OCI-M1 (cell line): Measurements from ENCODE around the gene RTN4RL2.

ENCODE experiments used
- DNase-seq: peaks from one replicate; lab custom pipeline; 2025; lab: John Stamatoyannopoulos, UW

The RTN4RL2 gene

DNA sequence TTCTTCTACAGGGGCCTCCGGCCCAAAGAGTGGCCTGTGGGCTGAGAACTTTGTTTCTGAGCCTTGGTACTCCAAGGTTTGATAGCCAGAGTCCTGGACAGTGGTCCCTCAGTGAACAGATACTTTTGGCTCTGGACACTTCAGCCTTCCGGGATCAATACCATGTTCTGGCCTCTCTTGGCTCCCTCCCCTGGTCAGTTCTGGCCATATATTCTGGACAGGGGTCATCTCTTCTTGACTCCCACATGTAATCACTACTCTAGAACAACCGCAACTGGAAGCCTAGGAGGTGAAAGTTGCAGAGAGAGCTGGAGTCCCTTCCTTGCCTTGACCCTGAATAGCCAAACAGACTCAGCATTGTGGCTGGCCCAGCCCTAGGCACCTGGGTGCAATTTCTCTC, 2.3 kb downstream of the RTN4RL2 start:
- no peak for DNase-seq

DNA sequence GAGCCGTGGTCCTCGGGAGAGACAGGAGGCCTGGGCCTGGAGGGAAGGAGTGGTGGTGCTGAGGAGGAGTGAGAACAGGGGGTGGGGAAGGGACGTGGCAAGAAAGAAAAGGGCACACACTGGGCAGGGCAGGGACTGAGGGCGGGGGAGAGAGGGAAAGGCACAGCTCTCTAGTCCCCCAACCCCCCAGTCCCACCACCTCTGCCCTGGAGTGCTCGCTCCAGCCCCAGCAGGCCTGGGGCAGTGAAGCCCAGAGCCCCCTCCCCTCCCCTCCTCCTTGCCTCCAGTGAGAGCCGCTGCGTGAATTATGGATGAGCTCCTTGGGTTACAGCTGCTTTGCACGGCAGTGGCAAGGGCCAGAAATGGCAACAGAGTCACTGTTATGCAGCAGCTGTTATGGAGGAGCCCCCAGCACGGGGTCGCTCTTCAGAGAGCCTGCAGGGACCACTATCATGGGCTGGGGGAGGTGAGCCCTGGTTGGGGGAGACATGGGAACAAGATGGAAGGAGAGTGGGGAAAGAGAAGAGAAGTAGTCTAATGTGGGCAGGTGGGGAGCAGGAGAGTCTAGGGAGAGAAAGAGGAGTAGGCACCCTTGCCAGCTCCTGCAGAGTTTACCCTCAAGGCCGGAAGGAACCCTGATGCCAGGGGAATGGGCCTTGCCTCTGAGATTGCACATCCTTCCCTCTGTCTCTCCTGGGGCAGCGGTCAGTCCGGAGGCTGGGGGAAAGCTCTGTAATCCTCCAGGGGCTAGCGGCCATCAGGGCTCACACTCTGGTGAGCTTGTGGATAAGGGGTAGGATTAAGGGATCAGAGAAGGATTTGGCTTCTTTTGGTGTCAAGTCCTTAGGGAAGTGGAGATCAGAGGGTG, 3.6 kb downstream of the RTN4RL2 start:
- no peak for DNase-seq

DNA sequence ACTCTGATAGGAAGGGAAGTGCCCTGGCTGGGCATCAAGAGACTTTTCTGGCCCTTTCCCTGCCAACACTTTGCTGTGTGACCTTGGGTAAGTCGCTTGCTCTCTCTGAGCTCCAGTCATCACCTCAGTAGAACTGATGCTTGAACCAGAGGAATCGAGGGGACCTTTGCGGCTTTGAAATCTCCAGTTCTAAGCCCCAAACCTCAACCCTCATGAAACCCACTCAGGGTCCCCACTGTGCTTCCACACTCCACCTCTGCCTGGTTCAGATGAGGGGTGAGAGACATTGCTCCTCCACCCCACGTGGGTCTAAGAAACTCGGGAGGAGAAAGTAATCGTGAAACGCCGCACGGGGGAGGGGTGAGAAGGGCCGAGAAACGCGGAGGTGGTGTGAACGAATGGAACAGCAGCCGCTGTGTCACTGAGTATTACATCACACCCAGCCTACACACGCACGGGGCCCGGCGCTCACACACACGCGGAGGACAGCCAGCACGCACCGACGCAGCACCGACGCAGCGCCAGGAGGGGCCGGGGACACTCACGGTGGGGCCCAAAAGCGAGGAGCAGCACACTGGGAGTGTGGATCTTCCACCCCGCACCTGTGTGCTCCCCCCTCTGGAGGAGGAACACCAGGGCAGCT, 4.3 kb downstream of the RTN4RL2 start:
- no peak for DNase-seq

DNA sequence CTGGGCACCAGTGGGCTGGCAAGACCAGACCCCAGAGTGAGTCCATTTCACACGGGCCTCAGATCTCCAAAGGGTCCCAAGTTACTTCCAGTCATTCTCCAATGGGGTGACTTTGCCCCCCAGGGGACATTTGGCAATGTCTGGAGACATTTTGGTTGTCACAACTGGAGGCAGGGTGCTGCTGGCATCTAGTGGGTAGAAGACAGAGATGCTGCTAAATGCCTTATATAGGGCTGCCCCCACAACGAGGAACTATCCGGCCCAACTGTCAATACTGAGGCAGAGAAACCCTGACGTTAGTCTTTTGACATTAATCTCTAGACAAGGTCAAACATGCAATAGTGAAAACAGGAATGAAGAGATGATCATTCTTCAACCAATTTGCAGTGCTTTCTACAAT, 6.4 kb downstream of the RTN4RL2 start:
- no peak for DNase-seq

DNA sequence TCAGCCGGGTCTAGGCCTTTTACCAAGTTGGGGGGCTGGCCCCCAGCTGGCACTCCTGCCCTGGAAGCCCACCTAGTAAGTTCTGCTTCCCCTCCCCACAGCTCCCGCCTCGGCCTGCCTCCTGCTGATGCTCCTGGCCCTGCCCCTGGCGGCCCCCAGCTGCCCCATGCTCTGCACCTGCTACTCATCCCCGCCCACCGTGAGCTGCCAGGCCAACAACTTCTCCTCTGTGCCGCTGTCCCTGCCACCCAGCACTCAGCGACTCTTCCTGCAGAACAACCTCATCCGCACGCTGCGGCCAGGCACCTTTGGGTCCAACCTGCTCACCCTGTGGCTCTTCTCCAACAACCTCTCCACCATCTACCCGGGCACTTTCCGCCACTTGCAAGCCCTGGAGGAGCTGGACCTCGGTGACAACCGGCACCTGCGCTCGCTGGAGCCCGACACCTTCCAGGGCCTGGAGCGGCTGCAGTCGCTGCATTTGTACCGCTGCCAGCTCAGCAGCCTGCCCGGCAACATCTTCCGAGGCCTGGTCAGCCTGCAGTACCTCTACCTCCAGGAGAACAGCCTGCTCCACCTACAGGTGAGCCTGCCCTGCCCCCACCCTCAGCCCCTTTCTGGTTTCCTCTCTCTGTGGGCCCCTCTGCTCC, 7.3 kb downstream of the RTN4RL2 start:
- no peak for DNase-seq

DNA sequence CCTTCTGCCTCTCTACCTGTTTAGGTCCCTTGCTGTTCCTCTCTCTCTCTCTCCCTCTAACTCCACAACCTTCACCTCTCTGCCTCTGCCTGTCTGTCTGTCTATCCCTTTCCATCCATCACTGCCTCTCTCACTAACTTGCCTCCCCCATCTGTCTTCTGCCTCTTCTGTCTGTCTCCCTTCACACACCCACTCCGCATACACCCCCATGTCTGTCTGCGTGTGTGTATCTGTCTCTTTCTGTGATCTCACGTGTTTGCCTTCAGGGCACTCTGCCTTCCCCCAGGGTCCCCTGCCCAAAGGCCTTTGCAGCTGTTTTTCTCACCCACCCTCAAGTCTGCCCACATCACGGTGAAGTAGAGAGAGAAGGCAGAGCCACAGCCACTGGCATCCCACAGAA, 7.9 kb downstream of the RTN4RL2 start:
- no peak for DNase-seq

DNA sequence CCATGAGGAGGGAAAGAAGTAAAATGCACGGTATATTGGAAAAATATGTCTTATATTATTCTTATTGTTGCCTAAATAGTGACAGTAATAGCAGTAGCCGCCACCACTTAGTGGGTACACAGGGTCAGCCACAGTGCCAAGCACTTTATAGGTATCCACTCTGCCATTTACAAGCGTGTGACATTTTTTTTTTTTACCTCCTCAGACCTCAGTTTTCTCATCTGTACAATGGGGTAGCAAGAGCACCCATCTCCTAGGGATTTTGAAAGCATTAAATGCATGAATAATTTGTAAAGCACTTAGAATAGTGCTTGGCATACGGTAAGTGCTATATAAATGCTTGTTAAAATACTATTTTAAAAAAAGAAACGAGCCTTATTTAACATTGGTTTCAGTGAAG, 8.9 kb downstream of the RTN4RL2 start:
- no peak for DNase-seq

DNA sequence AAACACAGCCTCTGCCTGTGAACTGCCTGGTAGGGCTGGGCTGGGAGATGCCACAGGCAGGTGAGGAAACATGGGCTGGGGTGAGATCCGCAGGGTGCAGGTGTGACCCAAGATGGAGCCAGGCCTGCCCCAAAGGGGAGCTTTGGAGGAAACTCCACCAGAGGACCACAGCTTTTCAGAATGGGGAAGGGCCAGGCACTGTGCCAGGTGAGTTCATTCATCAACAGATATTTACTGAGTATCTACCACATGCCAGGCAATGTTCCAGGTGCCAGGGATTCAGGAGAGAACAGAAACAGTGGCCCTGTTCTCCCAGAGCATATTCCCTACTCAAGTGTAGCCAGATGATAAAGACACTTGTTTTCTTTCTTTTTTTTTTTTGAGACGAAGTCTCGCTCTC, 11.2 kb downstream of the RTN4RL2 start:
- DNase-seq, result no peak

DNA sequence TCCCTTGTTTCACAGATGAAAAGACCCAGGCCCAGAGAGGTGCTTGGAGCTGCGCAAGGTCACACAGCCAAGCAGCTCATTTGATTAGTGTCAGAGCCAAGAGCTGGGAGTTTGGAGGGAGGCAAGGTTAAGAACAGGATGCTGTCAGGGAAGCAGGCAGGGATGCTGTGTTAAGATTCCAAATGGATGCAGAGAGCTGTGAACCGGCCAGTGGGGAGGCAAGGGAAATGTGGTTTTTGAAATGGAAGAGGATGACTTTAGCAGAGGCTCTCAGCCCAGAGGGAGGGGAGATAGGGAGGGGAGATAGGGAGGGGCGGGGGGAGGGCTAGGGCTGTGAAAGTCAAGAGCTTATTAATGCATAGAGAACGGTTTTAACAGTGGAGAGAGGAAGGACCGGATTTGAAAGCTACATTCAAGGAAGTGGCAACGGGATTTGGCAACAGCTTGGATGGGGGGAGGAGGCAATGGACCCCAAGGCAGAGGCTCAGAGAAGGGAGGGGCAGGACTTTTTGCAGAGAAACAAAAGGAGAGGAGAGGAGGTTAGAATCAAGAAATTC, 13.0 kb downstream of the RTN4RL2 start:
- peak; percentile 80 for DNase-seq

DNA sequence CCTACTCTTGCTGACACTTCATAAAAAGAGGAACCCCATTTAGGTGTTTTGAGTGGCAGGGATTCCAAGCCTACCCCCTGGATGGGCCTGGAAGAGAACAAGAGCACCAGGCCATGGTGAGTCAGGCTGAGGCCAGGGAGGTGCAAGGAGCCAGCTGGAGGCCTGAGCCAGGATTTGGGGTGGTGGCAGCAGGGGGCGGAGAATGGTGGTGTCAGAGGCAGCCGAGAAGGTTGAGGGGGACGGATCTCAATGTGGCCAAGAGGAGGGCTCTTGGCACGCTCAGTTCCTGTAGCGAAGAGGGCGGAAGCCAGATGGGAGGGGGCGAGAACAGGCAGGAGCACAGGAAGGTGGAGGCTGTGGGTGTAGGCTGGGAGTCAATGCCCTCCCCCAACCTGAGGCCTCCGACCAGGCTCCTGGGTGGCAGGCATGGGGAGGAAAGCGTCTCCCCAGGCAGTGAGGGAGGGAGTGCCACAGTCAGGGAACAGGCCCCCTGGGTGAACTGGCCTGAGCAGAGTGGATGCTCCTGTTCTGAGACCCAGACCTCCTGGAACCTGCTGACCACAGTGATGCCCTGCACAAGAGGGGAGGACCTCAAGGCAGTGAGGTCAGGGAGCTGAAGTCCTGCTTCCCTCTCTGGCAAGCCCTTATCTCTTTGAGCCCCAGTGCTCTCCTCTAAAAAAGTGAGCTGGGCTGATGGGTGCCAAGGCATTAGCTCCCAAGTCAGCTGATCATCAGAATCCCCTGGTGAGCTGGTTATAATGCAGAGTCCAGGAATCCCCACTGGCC, 13.9 kb downstream of the RTN4RL2 start:
- peak; percentile 62 for DNase-seq

DNA sequence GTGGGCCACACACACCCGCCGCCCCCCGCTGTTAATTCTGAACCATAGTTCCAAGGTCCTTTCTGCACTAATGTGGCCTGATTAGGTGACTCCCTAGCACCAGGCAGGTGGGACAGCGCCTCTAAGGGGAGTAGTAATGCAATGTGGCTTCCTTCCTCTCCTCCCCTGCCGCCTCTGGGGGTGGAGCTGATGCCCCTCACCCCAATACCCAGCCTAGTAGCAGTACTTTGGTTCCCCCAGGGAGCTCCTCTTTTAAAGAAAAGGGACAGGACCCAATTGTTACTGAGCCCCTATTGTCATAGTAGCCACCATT, 14.4 kb downstream of the RTN4RL2 start:
- no peak for DNase-seq

DNA sequence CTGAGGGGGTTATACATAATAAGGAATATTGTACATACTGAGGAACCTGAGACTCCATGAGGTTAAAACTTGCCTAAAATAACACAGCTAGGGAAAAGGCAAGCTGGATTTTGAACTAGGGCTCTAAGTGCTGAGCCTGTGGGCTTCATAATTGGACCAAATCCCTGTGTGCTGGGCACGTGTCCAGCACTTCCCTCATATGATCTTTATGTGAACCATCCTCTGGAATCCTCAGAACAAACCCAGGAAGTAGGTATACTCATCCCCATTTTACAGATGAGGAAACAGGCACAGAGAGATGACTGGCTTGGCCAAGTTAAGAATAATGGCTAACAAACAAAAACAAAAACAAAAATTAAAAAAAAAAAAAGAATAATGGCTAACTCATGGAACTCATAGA, 14.9 kb downstream of the RTN4RL2 start:
- no peak for DNase-seq

DNA sequence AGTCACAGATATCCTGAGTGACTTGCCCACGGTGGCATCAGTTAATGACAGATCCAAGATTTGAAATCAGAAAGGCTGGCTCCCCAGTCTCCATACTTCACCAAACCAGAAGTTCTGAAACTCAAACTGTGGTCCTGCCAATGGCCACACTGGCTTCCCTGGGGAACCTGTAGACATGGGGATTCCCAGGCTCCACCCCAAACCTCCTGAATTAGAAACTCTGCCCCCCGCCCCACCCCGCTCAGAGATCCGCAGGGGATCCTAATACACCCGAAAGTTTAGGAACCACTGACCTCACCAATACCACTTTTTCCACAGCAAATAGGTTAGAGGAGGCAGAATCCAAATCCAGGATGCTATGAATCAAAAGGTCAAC, 15.3 kb downstream of the RTN4RL2 start:
- no peak for DNase-seq

DNA sequence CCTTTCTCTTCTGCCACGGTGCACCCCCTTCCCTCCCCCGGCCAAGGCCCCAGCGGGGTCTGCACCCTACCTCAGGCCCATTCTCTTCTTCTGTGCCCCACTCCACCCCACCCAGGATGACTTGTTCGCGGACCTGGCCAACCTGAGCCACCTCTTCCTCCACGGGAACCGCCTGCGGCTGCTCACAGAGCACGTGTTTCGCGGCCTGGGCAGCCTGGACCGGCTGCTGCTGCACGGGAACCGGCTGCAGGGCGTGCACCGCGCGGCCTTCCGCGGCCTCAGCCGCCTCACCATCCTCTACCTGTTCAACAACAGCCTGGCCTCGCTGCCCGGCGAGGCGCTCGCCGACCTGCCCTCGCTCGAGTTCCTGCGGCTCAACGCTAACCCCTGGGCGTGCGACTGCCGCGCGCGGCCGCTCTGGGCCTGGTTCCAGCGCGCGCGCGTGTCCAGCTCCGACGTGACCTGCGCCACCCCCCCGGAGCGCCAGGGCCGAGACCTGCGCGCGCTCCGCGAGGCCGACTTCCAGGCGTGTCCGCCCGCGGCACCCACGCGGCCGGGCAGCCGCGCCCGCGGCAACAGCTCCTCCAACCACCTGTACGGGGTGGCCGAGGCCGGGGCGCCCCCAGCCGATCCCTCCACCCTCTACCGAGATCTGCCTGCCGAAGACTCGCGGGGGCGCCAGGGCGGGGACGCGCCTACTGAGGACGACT, 15.9 kb downstream of the RTN4RL2 start:
- no peak for DNase-seq

DNA sequence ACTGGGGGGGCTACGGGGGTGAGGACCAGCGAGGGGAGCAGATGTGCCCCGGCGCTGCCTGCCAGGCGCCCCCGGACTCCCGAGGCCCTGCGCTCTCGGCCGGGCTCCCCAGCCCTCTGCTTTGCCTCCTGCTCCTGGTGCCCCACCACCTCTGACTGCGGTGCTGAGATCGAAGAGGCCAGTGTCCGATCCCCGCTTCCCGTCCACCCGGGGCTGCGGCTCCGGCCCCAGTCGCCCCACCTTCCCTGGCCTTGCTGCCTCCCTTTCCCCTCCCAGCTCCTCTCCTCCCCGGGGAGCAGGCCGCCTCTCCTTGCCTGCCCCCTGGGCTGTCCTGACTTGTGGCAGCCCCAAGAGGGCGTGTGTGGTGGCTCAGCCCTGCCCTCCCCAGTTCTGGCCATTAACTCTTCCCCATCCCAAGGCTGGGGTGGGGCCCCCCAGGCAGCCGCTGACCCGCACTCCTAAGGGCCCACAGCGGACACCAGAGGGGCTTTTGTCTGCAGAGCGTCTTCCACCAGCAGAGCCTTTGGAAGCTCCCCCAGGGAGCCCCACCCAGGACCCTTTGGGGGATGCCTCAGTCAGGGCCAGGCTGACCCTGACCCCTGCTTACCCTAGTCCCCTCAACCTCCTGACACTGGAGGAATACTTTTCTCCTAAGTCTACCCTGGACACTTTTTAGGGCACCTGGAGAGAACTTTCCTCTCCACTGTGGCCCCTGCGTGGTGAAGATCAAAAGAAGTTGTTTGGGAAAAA, 16.6 kb downstream of the RTN4RL2 start:
- no peak for DNase-seq

DNA sequence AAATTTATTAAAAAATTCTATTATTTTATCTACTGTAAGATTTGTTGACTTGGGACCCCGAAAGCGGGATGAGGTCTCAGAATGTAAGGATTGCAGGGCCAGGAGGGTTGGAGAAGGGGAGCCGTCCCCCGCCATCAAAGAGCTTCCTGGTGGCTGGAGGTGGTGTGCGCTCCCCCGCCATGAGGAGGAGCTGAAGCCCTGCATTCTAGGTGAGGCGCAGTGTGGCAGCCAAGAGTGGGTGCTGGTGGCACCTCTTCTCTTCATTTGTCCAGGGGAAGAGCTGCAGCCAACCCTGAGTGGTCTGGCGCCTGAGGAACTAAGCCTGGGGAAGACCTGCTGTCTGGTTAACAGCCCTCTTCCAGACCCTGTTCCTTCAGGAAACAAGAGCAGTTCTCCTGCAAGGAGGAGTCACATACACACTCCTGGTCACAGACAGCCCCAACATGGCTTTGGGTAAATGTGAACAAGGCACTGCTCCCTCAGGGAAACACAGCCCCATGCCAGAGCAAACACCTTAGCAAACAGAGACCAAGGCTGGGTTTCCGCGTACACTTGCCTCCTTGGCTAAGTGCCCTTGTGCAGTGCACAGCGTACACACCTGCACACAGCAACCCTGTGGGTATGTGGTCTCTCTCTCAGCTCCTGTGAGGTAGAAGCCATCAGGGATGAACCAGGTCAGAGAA, 17.3 kb downstream of the RTN4RL2 start:
- DNase-seq, result no peak

DNA sequence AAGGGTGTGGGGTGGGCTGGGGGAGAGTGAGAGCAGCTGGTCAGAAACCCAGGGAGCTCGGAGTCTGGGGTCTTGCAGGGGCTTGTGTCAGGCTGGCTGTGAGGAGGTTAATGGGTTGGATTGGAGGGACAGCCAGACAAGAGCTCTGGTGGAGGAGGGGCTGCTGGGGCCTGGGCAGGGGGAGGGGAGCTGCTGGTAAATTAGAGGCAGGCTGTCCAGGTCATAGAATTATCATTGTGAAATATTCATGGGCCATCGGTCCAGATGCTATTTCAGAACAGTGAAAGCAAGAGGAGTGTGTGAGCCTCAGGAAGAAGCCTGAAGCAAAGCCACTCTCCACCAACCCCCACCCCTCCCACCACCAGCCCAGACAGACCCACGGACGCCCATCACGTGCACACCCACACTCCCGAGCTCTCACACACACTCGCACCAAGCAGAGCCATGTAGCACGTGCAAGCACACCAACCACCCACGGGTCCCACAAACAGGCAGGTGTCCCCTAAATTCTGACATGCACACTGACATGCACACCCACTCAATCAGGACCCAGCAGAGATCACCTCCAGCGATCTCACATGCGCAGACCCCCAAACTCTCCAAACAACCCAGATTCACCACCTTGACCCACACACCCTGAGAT, 18.8 kb downstream of the RTN4RL2 start:
- DNase-seq, result no peak

DNA sequence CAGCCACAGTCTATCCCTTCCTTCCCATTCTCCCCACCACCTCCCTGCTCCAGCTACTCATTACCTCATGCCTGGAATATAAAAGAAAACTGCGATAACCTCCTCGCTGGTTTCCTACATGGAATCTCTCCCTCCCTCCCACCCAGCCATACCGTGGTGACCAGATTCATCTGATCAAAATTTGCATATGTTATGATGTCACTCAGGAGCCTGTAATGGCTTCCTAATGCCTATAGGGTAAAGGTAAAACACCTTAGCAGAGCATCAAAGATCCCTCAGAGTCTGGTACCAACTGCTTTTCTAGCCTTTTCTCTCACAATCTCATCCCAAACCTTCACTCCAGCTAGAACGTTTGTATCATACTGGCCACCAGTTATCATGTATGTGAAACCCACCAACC, 19.6 kb downstream of the RTN4RL2 start:
- no peak for DNase-seq

DNA sequence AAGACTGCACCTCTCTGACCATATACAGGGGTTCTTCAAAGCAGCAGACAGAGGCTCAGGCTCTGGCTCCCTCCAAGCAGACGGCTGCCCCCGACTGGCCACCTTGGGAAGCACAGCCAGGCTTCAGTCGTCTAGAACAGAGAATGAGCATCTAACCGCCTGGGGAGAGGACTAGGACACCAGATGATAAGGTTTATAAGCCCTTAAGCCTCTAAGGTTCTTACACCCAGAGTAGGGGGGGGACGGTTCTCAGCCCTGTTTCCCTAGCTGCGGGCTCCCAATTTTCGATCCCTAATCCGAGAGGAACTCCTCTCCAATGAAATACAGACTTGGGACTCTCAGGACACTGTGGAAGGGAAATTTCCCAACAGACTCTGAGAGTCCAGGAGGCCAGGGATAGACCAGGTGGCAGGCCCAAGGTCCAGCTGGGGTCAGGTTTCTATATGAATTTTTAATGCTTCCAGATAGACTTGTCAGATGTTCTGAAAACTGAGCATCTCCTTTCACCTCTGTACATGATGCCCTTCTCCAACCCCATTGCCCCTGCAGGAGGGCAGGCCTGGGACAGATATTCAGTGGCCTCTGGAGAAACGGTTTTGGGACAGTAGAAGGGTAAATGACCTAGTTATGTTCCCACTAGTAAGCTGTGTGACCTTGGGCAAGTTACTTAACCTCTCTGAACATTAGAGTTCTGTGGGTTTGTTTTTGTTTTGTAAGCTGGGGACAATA, 20.2 kb downstream of the RTN4RL2 start:
- peak; percentile 92 for DNase-seq
